Muscle of leg (tissue), 11 donors: ENCODE results near the gene PKN2. TPM values are rescaled to one million over a fixed set of nuclear protein-coding genes. Genes with fewer than 3 reads are reported as not detected.

Experiments
- DNase-seq: peaks from one replicate; pipeline ENCODE4 v3.0.0; 2013
- H3K27ac ChIP-seq: one replicate; pipeline ENCODE4 v1.5.1; 2013; ENCODE audit warnings: mild to moderate bottlenecking, low read length, control low read depth
- H3K27me3 ChIP-seq: one replicate; pipeline ENCODE4 v1.6.1; 2013; ENCODE audit warnings: low read length; ENCODE audit not compliant: control insufficient read depth, insufficient read depth
- H3K36me3 ChIP-seq: one replicate; pipeline ENCODE4 v1.6.1; 2013; ENCODE audit warnings: low read length; ENCODE audit not compliant: control insufficient read depth, insufficient read depth
- H3K4me1 ChIP-seq: one replicate; pipeline ENCODE4 v1.6.1; 2013; ENCODE audit warnings: low read length; ENCODE audit not compliant: control insufficient read depth, insufficient read depth
- H3K4me3 ChIP-seq: one replicate; pipeline ENCODE4 v1.5.1; 2013; ENCODE audit warnings: low read length, control low read depth
- H3K9me3 ChIP-seq: replicated peaks from 2 replicates; pipeline ENCODE4 v1.6.1; 2013; ENCODE audit warnings: low read depth, low read length; ENCODE audit not compliant: control insufficient read depth
- WGBS: methylation state at CpG from one replicate; pipeline ENCODE4 v1.1.5; 2013; ENCODE audit warnings: missing lambda C conversion rate; ENCODE audit not compliant: insufficient coverage; 5-methylcytosine and 5-hydroxymethylcytosine counted together
- polyA plus RNA-seq, 8 donors: library from polyadenylated mRNA; unstranded; fragments of 120-200 nt; gene quantifications; one replicate each; pipeline versions ENCODE4 v1.2.1 to v1.2.3, GENCODE V29; 2013; ENCODE audit warnings: inconsistent platforms in 1 of 8, low replicate concordance in 1 of 8; ENCODE audit not compliant: insufficient read length in 8 of 8, insufficient read depth in 1 of 8
- total RNA-seq: library from RNA; stranded (reverse); fragments of 120-200 nt; gene quantifications from one replicate; pipeline ENCODE4 v1.2.4, GENCODE V29; 2013

PKN2 gene
- total and polyA plus RNA-seq, 9 donors: 25.9 to 39.7 (median 29.0) TPM

- Histone ChIP-seq H3K27ac (no peak overlapping the region), H3K4me3 (no peak overlapping the region), H3K27me3 (no peaks in the 10 kb centered on the region), H3K4me1 (no peaks in the 10 kb centered on the region), H3K9me3 (no peaks in the 10 kb centered on the region), H3K36me3 (peaks cover 29% of the 10 kb centered on the region)
- no CpG with 5 or more reads among the region's 3 CpGs for WGBS
- DNase-seq: no peak
Measured at GRCh38 chr1:88777604-88778149, 93.6 kb downstream of the PKN2 start.

GRCh38 chr1:88779880-88780279 is 95.8 kb downstream of the PKN2 start:
- Histone ChIP-seq H3K36me3 (peaks cover 18% of the 10 kb centered on the region), H3K27ac (no peak overlapping the region), H3K27me3 (no peaks in the 10 kb centered on the region)

GRCh38 chr1:88780485-88780884 is 96.4 kb downstream of the PKN2 start:
- Histone ChIP-seq H3K36me3 (peaks cover 20% of the 10 kb centered on the region), H3K4me3 (no peak overlapping the region), H3K4me1 (no peaks in the 10 kb centered on the region), H3K9me3 (no peaks in the 10 kb centered on the region), H3K27ac (no peak overlapping the region), H3K27me3 (no peaks in the 10 kb centered on the region)
- DNase-seq: no peak

More at GRCh38 chr1:88779880-88780279, 95.8 kb downstream of the PKN2 start:
- Histone ChIP-seq H3K9me3 (no peaks in the 10 kb centered on the region), H3K4me3 (no peak overlapping the region), H3K4me1 (no peaks in the 10 kb centered on the region)
- DNase-seq: no peak

- WGBS: 100% methylated on average over 1 of the region's 2 CpGs
- H3K9me3 ChIP-seq: no peaks in the 10 kb centered on the region
- H3K4me1 ChIP-seq: no peaks in the 10 kb centered on the region
- H3K36me3 ChIP-seq: peaks cover 16% of the 10 kb centered on the region
- H3K27me3 ChIP-seq: no peaks in the 10 kb centered on the region
- no peak overlapping the region for H3K4me3 ChIP-seq
- H3K27ac ChIP-seq: no peak overlapping the region
- DNase-seq: no peak
Measured at GRCh38 chr1:88783145-88783544, 99.1 kb downstream of the PKN2 start.

- Histone ChIP-seq H3K4me3 (no peak overlapping the region), H3K27me3 (no peaks in the 10 kb centered on the region), H3K36me3 (peaks cover 11% of the 10 kb centered on the region), H3K4me1 (no peaks in the 10 kb centered on the region), H3K9me3 (no peaks in the 10 kb centered on the region), H3K27ac (no peak overlapping the region)
- WGBS: 77% methylated on average over 2 of the region's 6 CpGs
- no peak for DNase-seq
Measured at GRCh38 chr1:88784551-88784950, 100.5 kb downstream of the PKN2 start.

- WGBS: 100% methylated on average over 1 of the region's 3 CpGs
Measured at GRCh38 chr1:88787023-88787903, 103.2 kb downstream of the PKN2 start.

GRCh38 chr1:88791192-88791591 is 107.1 kb downstream of the PKN2 start:
- peaks cover 16% of the 10 kb centered on the region for H3K36me3 ChIP-seq
- 89% methylated on average over 4 of the region's 4 CpGs for WGBS

More at GRCh38 chr1:88787023-88787903, 103.2 kb downstream of the PKN2 start:
- Histone ChIP-seq H3K36me3 (peaks cover 22% of the 10 kb centered on the region), H3K4me3 (no peak overlapping the region), H3K27ac (no peak overlapping the region), H3K9me3 (no peaks in the 10 kb centered on the region), H3K4me1 (no peaks in the 10 kb centered on the region), H3K27me3 (no peaks in the 10 kb centered on the region)
- DNase-seq: no peak

GRCh38 chr1:88799491-88799890 is 115.4 kb downstream of the PKN2 start:
- no peak overlapping the region for H3K27ac ChIP-seq
- H3K36me3 ChIP-seq: peaks cover 18% of the 10 kb centered on the region
- WGBS: no CpG with 5 or more reads among the region's 2 CpGs
- H3K4me1 ChIP-seq: no peaks in the 10 kb centered on the region
- peak; percentile 24 for DNase-seq
- no peaks in the 10 kb centered on the region for H3K9me3 ChIP-seq
- no peaks in the 10 kb centered on the region for H3K27me3 ChIP-seq
- no peak overlapping the region for H3K4me3 ChIP-seq

More at GRCh38 chr1:88791192-88791591, 107.1 kb downstream of the PKN2 start:
- Histone ChIP-seq H3K27me3 (no peaks in the 10 kb centered on the region), H3K4me3 (no peak overlapping the region), H3K4me1 (no peaks in the 10 kb centered on the region), H3K27ac (no peak overlapping the region), H3K9me3 (no peaks in the 10 kb centered on the region)
- no peak for DNase-seq

GRCh38 chr1:88800382-88801051 is 116.4 kb downstream of the PKN2 start:
- no peaks in the 10 kb centered on the region for H3K27me3 ChIP-seq
- peaks cover 21% of the 10 kb centered on the region for H3K36me3 ChIP-seq
- WGBS: 100% methylated on average over 2 of the region's 5 CpGs
- H3K4me3 ChIP-seq: no peak overlapping the region
- DNase-seq: peak; percentile 22
- no peaks in the 10 kb centered on the region for H3K4me1 ChIP-seq
- no peak overlapping the region for H3K27ac ChIP-seq
- no peaks in the 10 kb centered on the region for H3K9me3 ChIP-seq

- Histone ChIP-seq H3K4me3 (no peak overlapping the region), H3K27ac (no peak overlapping the region), H3K27me3 (no peaks in the 10 kb centered on the region), H3K4me1 (no peaks in the 10 kb centered on the region), H3K36me3 (peaks cover 27% of the 10 kb centered on the region), H3K9me3 (no peaks in the 10 kb centered on the region)
- WGBS: 93% methylated on average over 6 of the region's 9 CpGs
- peak; percentile 5 for DNase-seq
Measured at GRCh38 chr1:88801575-88802208, 117.6 kb downstream of the PKN2 start.
